ENCODE results near the gene AZGP1.
"Not testable (repeated sequence)": the region's sequence is repeated elsewhere in the genome, so short reads cannot be mapped to it uniquely, and the experiment has no call there.

The AZGP1 gene

GRCh38 chr7:100017875-100018274 is 42.0 kb upstream of the AZGP1 start:
- no peak for TF ChIP-seq CTCF (IDR thresholded peaks at IDR 0.05; ENCODE audit: low read depth, low read length, missing control alignments)
- no peak for DNase-seq (ENCODE audit: low read depth)
- no peak overlapping the region for H3K4me3 ChIP-seq (ENCODE audit: low read depth, low read length)

GRCh38 chr7:100017300-100017699 is 41.5 kb upstream of the AZGP1 start:
- no peak for TF ChIP-seq CTCF (IDR thresholded peaks at IDR 0.05; ENCODE audit: low read depth, low read length, missing control alignments)
- H3K4me3 ChIP-seq (ENCODE audit: low read depth, low read length) = no peak overlapping the region
- no peak for DNase-seq (ENCODE audit: low read depth)

GRCh38 chr7:100016215-100016901 is 40.5 kb upstream of the AZGP1 start:
- H3K4me3 ChIP-seq (ENCODE audit: low read depth, low read length) = peak overlapping the region; percentile 100
- DNase-seq (ENCODE audit: low read depth) = no peak
- TF ChIP-seq CTCF (IDR thresholded peaks at IDR 0.05; ENCODE audit: low read depth, low read length, missing control alignments) = no peak

- DNase-seq (ENCODE audit: low read depth) = peak; percentile 81
- peak within 1 kb of the TSS; percentile 100 for H3K4me3 ChIP-seq (ENCODE audit: low read depth, low read length)
- no peak for TF ChIP-seq CTCF (IDR thresholded peaks at IDR 0.05; ENCODE audit: low read depth, low read length, missing control alignments)
These were observed 39.7 kb upstream of the AZGP1 start, which contains the start of gene ZKSCAN1 for GRCh38 chr7:100015232-100016214. TSS of gene ZKSCAN1 (plus strand) at chr7:100015596. CDS start at chr7:100023507, 7,911 bp downstream.

- H3K4me3 ChIP-seq (ENCODE audit: low read depth, low read length) = no peak overlapping the region
- DNase-seq (ENCODE audit: low read depth) = no peak
- no peak for TF ChIP-seq CTCF (IDR thresholded peaks at IDR 0.05; ENCODE audit: low read depth, low read length, missing control alignments)
These were observed 37.5 kb upstream of the AZGP1 start for GRCh38 chr7:100013328-100013676.

- not testable (repeated sequence) for H3K4me3 ChIP-seq (ENCODE audit: low read depth, low read length); DNase-seq (ENCODE audit: low read depth)
These were observed 36.8 kb upstream of the AZGP1 start for GRCh38 chr7:100012385-100013327.
